Thyroid gland (tissue), 4 donors: ENCODE data around the gene COL25A1.

Experiments used
- CTCF ChIP-seq, 6 experiments: fragments of 200-600 bp in 3 of 6; fragments of 450-650 bp in 3 of 6; sonication (generic) in 3 of 6; IDR thresholded peaks; one replicate each; pipeline ENCODE4 v1.5.1; 2016 to 2019; ENCODE audit warnings: antibody characterized with exemption in 6 of 6, mild to moderate bottlenecking in 2 of 6, inconsistent platforms in 1 of 6, moderate library complexity in 1 of 6
- POLR2A ChIP-seq, 2 donors: fragments of 450-650 bp; IDR thresholded peaks; one replicate each; pipeline ENCODE4 v1.6.1; 2017; ENCODE audit warnings: antibody characterized with exemption in 2 of 2, mild to moderate bottlenecking in 2 of 2, moderate library complexity in 1 of 2

GRCh38 chr4:109128589-109128988 lies 173.9 kb downstream of the COL25A1 start:
- TF ChIP-seq CTCF (IDR thresholded peaks at IDR 0.05) (no peak), POLR2A (IDR thresholded peaks at IDR 0.05) (no peak)
